ENCODE measurements around the gene HOXD10.

The HOXD10 gene

GRCh38 chr2:176162911-176163671 is 46.5 kb downstream of the HOXD10 start:
- no peaks in the 10 kb centered on the region for H3K36me3 ChIP-seq (ENCODE audit: low read depth)
- H3K27ac ChIP-seq (ENCODE audit: poor library complexity, severe bottlenecking): no peak overlapping the region
- no peaks in the 10 kb centered on the region for H3K9me3 ChIP-seq (ENCODE audit: severe bottlenecking)
- TF ChIP-seq CTCF (IDR thresholded peaks at IDR 0.05; ENCODE audit: poor library complexity, severe bottlenecking): no peak
- DNase-seq (ENCODE audit: low spot score): no peak
- H3K27me3 ChIP-seq (ENCODE audit: insufficient read depth, poor library complexity, severe bottlenecking): peaks cover 73% of the 10 kb centered on the region
- H3K4me3 ChIP-seq (ENCODE audit: severe bottlenecking): no peak overlapping the region
- H3K4me1 ChIP-seq (ENCODE audit: insufficient read depth, poor library complexity, severe bottlenecking): no peaks in the 10 kb centered on the region
- no peak for ATAC-seq (ENCODE audit: low read depth)

- no peaks in the 10 kb centered on the region for H3K9me3 ChIP-seq (ENCODE audit: severe bottlenecking)
- TF ChIP-seq CTCF (IDR thresholded peaks at IDR 0.05; ENCODE audit: poor library complexity, severe bottlenecking): no peak
- H3K4me1 ChIP-seq (ENCODE audit: insufficient read depth, poor library complexity, severe bottlenecking): no peaks in the 10 kb centered on the region
- DNase-seq (ENCODE audit: low spot score) (no peak), ATAC-seq (ENCODE audit: low read depth) (no peak)
- no peaks in the 10 kb centered on the region for H3K36me3 ChIP-seq (ENCODE audit: low read depth)
- H3K4me3 ChIP-seq (ENCODE audit: severe bottlenecking): no peak overlapping the region
- H3K27me3 ChIP-seq (ENCODE audit: insufficient read depth, poor library complexity, severe bottlenecking): peaks cover 69% of the 10 kb centered on the region
- no peak overlapping the region for H3K27ac ChIP-seq (ENCODE audit: poor library complexity, severe bottlenecking)
Observed at GRCh38 chr2:176163672-176164056, 47.1 kb downstream of the HOXD10 start.

GRCh38 chr2:176164201-176164600 is 47.6 kb downstream of the HOXD10 start:
- DNase-seq (ENCODE audit: low spot score): no peak
- Histone ChIP-seq H3K4me1 (ENCODE audit: insufficient read depth, poor library complexity, severe bottlenecking) (no peaks in the 10 kb centered on the region), H3K27ac (ENCODE audit: poor library complexity, severe bottlenecking) (no peak overlapping the region), H3K36me3 (ENCODE audit: low read depth) (no peaks in the 10 kb centered on the region), H3K27me3 (ENCODE audit: insufficient read depth, poor library complexity, severe bottlenecking) (peaks cover 69% of the 10 kb centered on the region), H3K4me3 (ENCODE audit: severe bottlenecking) (no peak overlapping the region), H3K9me3 (ENCODE audit: severe bottlenecking) (no peaks in the 10 kb centered on the region)
- no peak for TF ChIP-seq CTCF (IDR thresholded peaks at IDR 0.05; ENCODE audit: poor library complexity, severe bottlenecking)
- no peak for ATAC-seq (ENCODE audit: low read depth)

- Histone ChIP-seq H3K4me3 (ENCODE audit: severe bottlenecking) (no peak overlapping the region), H3K36me3 (ENCODE audit: low read depth) (no peaks in the 10 kb centered on the region), H3K4me1 (ENCODE audit: insufficient read depth, poor library complexity, severe bottlenecking) (no peaks in the 10 kb centered on the region), H3K27me3 (ENCODE audit: insufficient read depth, poor library complexity, severe bottlenecking) (peaks cover 65% of the 10 kb centered on the region), H3K9me3 (ENCODE audit: severe bottlenecking) (no peaks in the 10 kb centered on the region), H3K27ac (ENCODE audit: poor library complexity, severe bottlenecking) (no peak overlapping the region)
- ATAC-seq (ENCODE audit: low read depth) (no peak), DNase-seq (ENCODE audit: low spot score) (no peak)
- no peak for TF ChIP-seq CTCF (IDR thresholded peaks at IDR 0.05; ENCODE audit: poor library complexity, severe bottlenecking)
Observed at GRCh38 chr2:176164611-176165369, 48.2 kb downstream of the HOXD10 start.

Measured in RWPE2 (cell line).